SK-N-SH (cell line): ENCODE data around the gene DCAF11. TPM values are rescaled to one million over a fixed set of nuclear protein-coding genes. Genes with fewer than 3 reads are reported as not detected.

ENCODE experiments used
- CTCF ChIA-PET: fragments of 300-600, 350-600 bp; formaldehyde crosslinking; extraction: SDS; loops from one replicate; lab custom pipeline; 2021; lab: Yijun Ruan, JAX
- POLR2A ChIA-PET: fragments of 350-600 bp; sonication (Branson Sonifier 250); formaldehyde crosslinking; extraction: SDS; loops from one replicate; lab custom pipeline; 2020; ENCODE audit warnings: antibody characterized with exemption, inconsistent platforms; lab: Yijun Ruan, JAX
- DNase-seq: peaks from one replicate; pipeline ENCODE4 v3.0.0; 2012
- H2AFZ ChIP-seq: fragments of 200-600 bp; sonication (generic); 2 replicates; pipeline ENCODE4 v1.8.1; 2016; ENCODE audit warnings: antibody characterized with exemption, mild to moderate bottlenecking, low read depth
- H3F3A ChIP-seq: fragments of 200-600 bp; sonication (generic); replicated peaks from 2 replicates; pipeline ENCODE3; 2016; ENCODE audit warnings: antibody characterized with exemption, mild to moderate bottlenecking; ENCODE audit not compliant: insufficient read depth
- H3K27ac ChIP-seq, 2 experiments: fragments of 200-500 bp in 1 of 2; fragments of 200-600 bp in 1 of 2; sonication (Bioruptor generic) in 1 of 2; sonication (generic), shearing (Covaris generic) in 1 of 2; 2 replicates each; pipeline versions ENCODE4 v1.5.1 to v1.6.1; 2014 to 2016; ENCODE audit warnings: low read depth in 2 of 2, inconsistent platforms in 1 of 2, low read length in 1 of 2, mild to moderate bottlenecking in 1 of 2, mixed read lengths in 1 of 2
- H3K27me3 ChIP-seq: fragments of 200-600 bp; sonication (generic), shearing (Covaris generic); 2 replicates; pipeline ENCODE4 v1.6.1; 2016; ENCODE audit warnings: mixed run types; ENCODE audit not compliant: insufficient read depth
- H3K36me3 ChIP-seq, 2 experiments: fragments of 200-500 bp in 1 of 2; fragments of 200-600 bp in 1 of 2; sonication (Bioruptor generic) in 1 of 2; sonication (generic) in 1 of 2; replicated peaks in 1 of 2; 2 replicates each; pipeline versions ENCODE3 to v1.5.1; 2014 to 2016; ENCODE audit warnings: low read length in 1 of 2, mild to moderate bottlenecking in 1 of 2; ENCODE audit not compliant: insufficient read depth in 2 of 2, control insufficient read depth in 1 of 2
- H3K4me1 ChIP-seq, 2 experiments: fragments of 200-500 bp in 1 of 2; fragments of 200-600 bp in 1 of 2; sonication (Bioruptor generic) in 1 of 2; sonication (generic), shearing (Covaris generic) in 1 of 2; 2 replicates each; pipeline versions ENCODE4 v1.5.1 to v1.6.1; 2014 to 2016; ENCODE audit warnings: low read depth in 1 of 2, low read length in 1 of 2, mixed run types in 1 of 2; ENCODE audit not compliant: insufficient read depth in 2 of 2, control insufficient read depth in 1 of 2
- H3K4me2 ChIP-seq: fragments of 200-600 bp; sonication (generic), shearing (Covaris generic); 2 replicates; pipeline ENCODE4 v1.6.1; 2017; ENCODE audit warnings: mixed run types
- H3K4me3 ChIP-seq, 2 experiments: fragments of 200-500 bp in 1 of 2; fragments of 200-600 bp in 1 of 2; sonication (Bioruptor generic) in 1 of 2; sonication (generic), shearing (Covaris generic) in 1 of 2; 2 replicates each; pipeline versions ENCODE4 v1.5.1 to v1.8.1; 2014 to 2016; ENCODE audit warnings: low read depth in 2 of 2, inconsistent platforms in 1 of 2, low read length in 1 of 2, mild to moderate bottlenecking in 1 of 2, mixed read lengths in 1 of 2, moderate library complexity in 1 of 2
- H3K79me2 ChIP-seq: fragments of 200-600 bp; sonication (generic); 2 replicates; pipeline ENCODE4 v1.8.1; 2017; ENCODE audit warnings: mild to moderate bottlenecking; ENCODE audit not compliant: insufficient read depth
- H3K9ac ChIP-seq: fragments of 200-600 bp; sonication (generic); 2 replicates; pipeline ENCODE4 v1.6.1; 2017; ENCODE audit warnings: mixed run types
- H3K9me2 ChIP-seq: fragments of 200-600 bp; sonication (generic); 2 replicates; pipeline ENCODE4 v1.6.1; 2017; ENCODE audit warnings: mixed run types
- H3K9me3 ChIP-seq: fragments of 200-600 bp; sonication (generic); 2 replicates; pipeline ENCODE4 v1.6.1; 2017; ENCODE audit warnings: mixed run types, mild to moderate bottlenecking, moderate library complexity
- H4K20me1 ChIP-seq: fragments of 200-600 bp; sonication (generic); 2 replicates; pipeline ENCODE4 v1.6.1; 2017; ENCODE audit warnings: mild to moderate bottlenecking, mixed run types; ENCODE audit not compliant: insufficient read depth
- FOSL2 ChIP-seq: IDR thresholded peaks from 2 replicates; pipeline ENCODE4 v1.4.0; 2012; ENCODE audit warnings: low read depth, mild to moderate bottlenecking, moderate library complexity, borderline replicate concordance
- JUND ChIP-seq: IDR thresholded peaks from 2 replicates; pipeline ENCODE4 v1.4.0; 2012
- MXI1 ChIP-seq: IDR thresholded peaks from 2 replicates; pipeline ENCODE4 v1.6.1; 2012; ENCODE audit warnings: mild to moderate bottlenecking, low read depth, low read length, improper control_type of control experiment
- NFIC ChIP-seq: IDR thresholded peaks from 2 replicates; pipeline ENCODE4 v1.4.0; 2012; ENCODE audit warnings: borderline replicate concordance
- POLR2AphosphoS5 ChIP-seq: IDR thresholded peaks from 2 replicates; pipeline ENCODE4 v1.6.1; 2012; ENCODE audit warnings: low read depth, low read length
- REST ChIP-seq: IDR thresholded peaks from 2 replicates; pipeline ENCODE4 v1.6.1; 2012; ENCODE audit warnings: mild to moderate bottlenecking, low read depth, low read length, moderate library complexity
- USF2 ChIP-seq: fragments of 150-350 bp; IDR thresholded peaks from 2 replicates; pipeline ENCODE4 v1.6.1; 2017; ENCODE audit warnings: antibody characterized with exemption, low read length, low read depth, borderline replicate concordance
- YY1 ChIP-seq: IDR thresholded peaks from 2 replicates; pipeline ENCODE4 v1.4.0; 2012; ENCODE audit warnings: low read depth, mild to moderate bottlenecking
- WGBS: methylation state at CpG from one replicate; pipeline ENCODE4 v1.1.6; 2017; ENCODE audit warnings: low lambda C conversion rate; 5-methylcytosine and 5-hydroxymethylcytosine counted together
- polyA plus RNA-seq, 3 experiments: library from polyadenylated mRNA; depleted of rRNA; stranded (reverse); fragments of >200 nt; gene quantifications; 2 replicates each; pipeline ENCODE4 v1.2.3, GENCODE V29; 2012
- TF ChIP-seq, protein P1 (sequence below): IDR thresholded peaks from 2 replicates; pipeline ENCODE4 v1.4.0; 2012; ENCODE audit warnings: low read depth

The DCAF11 gene
- polyA plus RNA-seq, 1 of the 3 experiments (the other 2 are of a cell fraction): 34.6 TPM

DNA sequence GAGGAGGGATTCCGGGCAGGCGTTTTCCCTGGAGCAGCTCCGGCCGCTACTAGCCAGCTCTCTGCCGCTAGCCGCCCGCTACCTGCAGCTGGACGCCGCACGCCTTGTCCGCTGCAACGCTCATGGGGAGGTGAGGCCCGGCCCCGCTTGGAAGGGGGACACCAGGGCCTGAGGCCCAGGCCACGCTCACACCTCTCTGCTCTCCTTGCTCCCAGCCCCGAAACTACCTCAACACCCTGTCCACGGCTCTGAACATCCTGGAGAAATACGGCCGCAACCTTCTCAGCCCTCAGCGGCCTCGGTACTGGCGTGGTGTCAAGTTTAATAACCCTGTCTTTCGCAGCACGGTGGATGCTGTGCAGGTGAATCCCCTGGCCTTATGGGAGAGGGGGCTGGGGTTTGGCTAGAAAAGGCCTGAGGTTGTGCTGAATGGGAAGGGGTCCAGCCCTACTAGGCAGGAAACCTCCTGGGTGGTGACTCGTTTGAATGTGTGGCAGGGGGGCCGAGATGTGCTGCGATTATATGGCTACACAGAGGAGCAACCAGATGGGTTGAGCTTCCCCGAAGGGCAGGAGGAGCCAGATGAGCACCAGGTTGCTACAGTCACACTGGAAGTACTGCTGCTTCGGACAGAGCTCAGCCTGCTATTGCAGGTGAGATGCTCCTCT lies 33.3 kb downstream of the DCAF11 start:
- no peak for DNase-seq
- peak overlapping the region; percentile 93 to 98 for H3K4me3 ChIP-seq
- H3K4me2 ChIP-seq: peak overlapping the region; percentile 83
- H3K9ac ChIP-seq: peak overlapping the region; percentile 79
- H3K36me3 ChIP-seq: peaks cover 36 to 52% of the 10 kb centered on the region in 2 experiments
- H2AFZ ChIP-seq: no peak overlapping the region
- no peaks in the 10 kb centered on the region for H3K9me3 ChIP-seq
- H3K27me3 ChIP-seq: no peaks in the 10 kb centered on the region
- H3K4me1 ChIP-seq: peaks cover 11 to 20% of the 10 kb centered on the region in 2 experiments
- H4K20me1 ChIP-seq: peaks cover 10% of the 10 kb centered on the region; the same call in 1 of the 2 replicates
- 4% methylated on average over 10 of the region's 29 CpGs for WGBS
- H3K79me2 ChIP-seq: peaks cover 52% of the 10 kb centered on the region
- TF ChIP-seq, protein P1, sequence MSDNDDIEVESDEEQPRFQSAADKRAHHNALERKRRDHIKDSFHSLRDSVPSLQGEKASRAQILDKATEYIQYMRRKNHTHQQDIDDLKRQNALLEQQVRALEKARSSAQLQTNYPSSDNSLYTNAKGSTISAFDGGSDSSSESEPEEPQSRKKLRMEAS: 0 out of 2 replicates have a peak, but pooled peaks have one; percentile 7
- no peak for TF ChIP-seq YY1
- 0 out of 2 replicates have a peak, but pooled peaks have one; percentile 8 for TF ChIP-seq MXI1
- peak overlapping the region; percentile 29 to 75; a peak in 2 of 4 replicates for H3K27ac ChIP-seq
- ChIA-PET CTCF (interaction anchor here (1.9 to 4.6 kb wide), 2 partner anchors 13 to 39 kb away, joined by 6 to 38 read pairs; partner anchors contain the start of gene IRF9), POLR2A (interaction anchor here (1.9 to 3.9 kb wide), 4 partner anchors 12 to 41 kb away, joined by 4 to 50 read pairs (median 18); partner anchors contain the start of genes DCAF11, IPO4, IRF9 and NRL)
- H3F3A ChIP-seq: peaks cover 6% of the 10 kb centered on the region
- H3K9me2 ChIP-seq: no peaks in the 10 kb centered on the region

GRCh38 chr14:24149302-24149969 lies 34.9 kb downstream of the DCAF11 start:
- H3K4me2 ChIP-seq: no peak overlapping the region
- H3K9ac ChIP-seq: no peak overlapping the region
- no peaks in the 10 kb centered on the region for H3K9me3 ChIP-seq
- no peak overlapping the region for H3K27ac ChIP-seq
- 93% methylated on average over 3 of the region's 3 CpGs for WGBS
- H3K4me3 ChIP-seq: no peak overlapping the region
- peaks cover 11 to 20% of the 10 kb centered on the region in 2 experiments for H3K4me1 ChIP-seq
- no peaks in the 10 kb centered on the region for H3K27me3 ChIP-seq
- peaks cover 34 to 37% of the 10 kb centered on the region in 2 experiments for H3K36me3 ChIP-seq
- peaks cover 47% of the 10 kb centered on the region for H3K79me2 ChIP-seq
- H3F3A ChIP-seq: peaks cover 5% of the 10 kb centered on the region
- CTCF ChIA-PET: interaction anchor here (1.0 to 4.6 kb wide), 4 partner anchors 11 to 40 kb away, joined by 3 to 38 read pairs (median 18); partner anchors contain the start of gene IRF9
- no peaks in the 10 kb centered on the region for H3K9me2 ChIP-seq
- TF ChIP-seq YY1: no peak
- TF ChIP-seq NFIC: no peak
- TF ChIP-seq FOSL2: no peak
- TF ChIP-seq POLR2AphosphoS5: no peak
- no peak for TF ChIP-seq JUND
- no peak for TF ChIP-seq REST
- no peak for TF ChIP-seq USF2
- POLR2A ChIA-PET: interaction anchor here (3.9 kb wide), 1 partner anchor 11 kb away, joined by 50 read pairs; the partner anchor contains the start of gene IRF9
- DNase-seq: no peak
- H2AFZ ChIP-seq: no peak overlapping the region
- H4K20me1 ChIP-seq: peaks cover 10% of the 10 kb centered on the region; the same call in 1 of the 2 replicates
